ENCODE data around the gene ANKRD17.

- no peak for TF ChIP-seq CTCF (IDR thresholded peaks at IDR 0.05; ENCODE audit: insufficient read depth, low read depth, low read length)
- no peak for TF ChIP-seq EZH2 (IDR thresholded peaks at IDR 0.05; ENCODE audit: insufficient read depth, low read length)
Observed at GRCh38 chr4:73129319-73129718, 129.3 kb downstream of the ANKRD17 start.
